Measurements from ENCODE around the gene TCF25.

DNA sequence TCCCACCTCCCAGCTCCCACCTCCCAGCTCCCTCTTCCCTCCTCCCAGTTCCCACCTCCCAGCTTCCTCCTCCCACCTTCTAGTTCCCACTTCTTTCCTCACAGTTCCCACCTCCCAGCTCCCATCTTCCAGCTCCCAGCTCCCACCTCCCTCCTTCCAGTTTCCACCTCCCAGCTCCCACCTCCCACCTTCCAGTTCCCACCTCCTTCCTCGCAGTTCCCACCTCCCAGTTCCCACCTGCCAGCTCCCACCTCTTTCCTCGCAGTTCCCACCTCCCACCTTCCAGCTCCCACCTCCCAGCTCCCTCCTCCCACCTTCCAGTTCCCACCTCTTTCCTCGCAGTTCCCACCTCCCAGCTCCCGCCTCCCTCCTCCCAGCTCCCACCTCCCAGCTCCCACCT, 34.8 kb downstream of the TCF25 start:
- TF ChIP-seq CTCF (IDR thresholded peaks at IDR 0.05): no peak
- TF ChIP-seq ZNF423 (CRISPR knock-in tag; IDR thresholded peaks at IDR 0.05): no peak
- TF ChIP-seq PRRX2 (CRISPR knock-in tag; IDR thresholded peaks at IDR 0.05): no peak
- TF ChIP-seq NR2C2 (CRISPR knock-in tag; IDR thresholded peaks at IDR 0.05): no peak
- no peak for TF ChIP-seq TCF7 (CRISPR knock-in tag; IDR thresholded peaks at IDR 0.05; ENCODE audit: low read depth)
